Loucy (cell line): ENCODE measurements around the gene RPS6KA3.

Experiments
- H2AFZ ChIP-seq: fragments of 200-600 bp; sonication (generic); 2 replicates; pipeline ENCODE4 v1.6.0; 2016; ENCODE audit warnings: antibody characterized with exemption, mild to moderate bottlenecking, low read length, moderate library complexity
- H3F3A ChIP-seq: fragments of 200-600 bp; 2 replicates; pipeline ENCODE4 v1.6.0; 2016; ENCODE audit warnings: antibody characterized with exemption, low read depth, mild to moderate bottlenecking
- H3K27me3 ChIP-seq: fragments of 200-600 bp; sonication (generic); 2 replicates; pipeline ENCODE4 v1.6.1; 2014; ENCODE audit warnings: low read length, mild to moderate bottlenecking; ENCODE audit not compliant: insufficient read depth, poor library complexity, severe bottlenecking
- H3K36me3 ChIP-seq: fragments of 200-600 bp; sonication (generic); 2 replicates; pipeline ENCODE4 v1.6.1; 2016; ENCODE audit warnings: low read length; ENCODE audit not compliant: insufficient read depth
- H3K4me1 ChIP-seq: fragments of 200-600 bp; sonication (generic); 2 replicates; pipeline ENCODE4 v1.5.1; 2014; ENCODE audit warnings: low read length, mild to moderate bottlenecking; ENCODE audit not compliant: insufficient read depth, poor library complexity, severe bottlenecking
- H3K4me2 ChIP-seq: fragments of 200-600 bp; sonication (generic); 2 replicates; pipeline ENCODE4 v1.6.0; 2014; ENCODE audit warnings: antibody characterized with exemption, low read length, low read depth, mild to moderate bottlenecking; ENCODE audit not compliant: poor library complexity, severe bottlenecking
- H3K4me3 ChIP-seq: fragments of 200-600 bp; sonication (generic); 2 replicates; pipeline ENCODE4 v1.5.1; 2014; ENCODE audit warnings: low read length, mild to moderate bottlenecking, mixed read lengths; ENCODE audit not compliant: poor library complexity, severe bottlenecking
- H3K79me2 ChIP-seq: fragments of 200-600 bp; sonication (generic); 2 replicates; pipeline ENCODE4 v1.6.1; 2014; ENCODE audit warnings: low read length; ENCODE audit not compliant: insufficient read depth
- H3K9ac ChIP-seq: fragments of 200-600 bp; sonication (generic); 2 replicates; pipeline ENCODE4 v1.6.0; 2014; ENCODE audit warnings: mild to moderate bottlenecking, low read depth, low read length, moderate library complexity; ENCODE audit not compliant: poor library complexity, severe bottlenecking
- H3K9me2 ChIP-seq: fragments of 200-600 bp; sonication (generic); replicated peaks from 2 replicates; pipeline ENCODE4 v1.6.1; 2016; ENCODE audit warnings: low read depth, low read length, mixed read lengths
- H3K9me3 ChIP-seq: fragments of 200-600 bp; sonication (generic); 2 replicates; pipeline ENCODE4 v1.6.1; 2014; ENCODE audit warnings: mild to moderate bottlenecking, antibody characterized with exemption, low read length, low read depth; ENCODE audit not compliant: insufficient read depth
- H4K20me1 ChIP-seq: fragments of 200-600 bp; sonication (generic); 2 replicates; pipeline ENCODE4 v1.6.0; 2014; ENCODE audit warnings: antibody characterized with exemption, low read length, mild to moderate bottlenecking; ENCODE audit not compliant: insufficient read depth, poor library complexity, severe bottlenecking
- CTCF ChIP-seq: fragments of 200-600 bp; sonication (generic); conservative IDR thresholded peaks from 2 replicates; pipeline ENCODE4 v1.5.1; 2014; ENCODE audit warnings: mild to moderate bottlenecking, antibody characterized with exemption, low read length
- EZH2phosphoT487 ChIP-seq: fragments of 200-600 bp; IDR thresholded peaks from 2 replicates; pipeline ENCODE4 v1.6.1; 2018; ENCODE audit warnings: antibody characterized with exemption, mild to moderate bottlenecking, moderate library complexity, borderline replicate concordance

The RPS6KA3 gene

GRCh38 chrX:20271186-20271585 is 4.5 kb upstream of the RPS6KA3 start:
- Histone ChIP-seq H3K4me3 (no peak overlapping the region), H2AFZ (no peak overlapping the region), H3K9ac (no peak overlapping the region), H3K4me2 (no peak overlapping the region), H3K27me3 (no peaks in the 10 kb centered on the region), H3F3A (no peaks in the 10 kb centered on the region), H3K9me3 (no peaks in the 10 kb centered on the region), H3K36me3 (no peaks in the 10 kb centered on the region), H3K79me2 (peaks cover 2% of the 10 kb centered on the region), H4K20me1 (no peaks in the 10 kb centered on the region), H3K4me1 (no peaks in the 10 kb centered on the region), H3K9me2 (no peaks in the 10 kb centered on the region)
- no peak for TF ChIP-seq EZH2phosphoT487
- TF ChIP-seq CTCF, result no peak

GRCh38 chrX:20270562-20270890 is 3.8 kb upstream of the RPS6KA3 start:
- Histone ChIP-seq H3K36me3 (no peaks in the 10 kb centered on the region), H3F3A (no peaks in the 10 kb centered on the region), H3K9ac (no peak overlapping the region), H3K4me1 (no peaks in the 10 kb centered on the region), H2AFZ (no peak overlapping the region), H3K4me2 (no peak overlapping the region), H4K20me1 (peaks cover 3% of the 10 kb centered on the region), H3K9me2 (no peaks in the 10 kb centered on the region), H3K9me3 (no peaks in the 10 kb centered on the region), H3K79me2 (peaks cover 8% of the 10 kb centered on the region), H3K27me3 (no peaks in the 10 kb centered on the region), H3K4me3 (no peak overlapping the region)
- no peak for TF ChIP-seq EZH2phosphoT487
- no peak for TF ChIP-seq CTCF

GRCh38 chrX:20269848-20270561 is 3.3 kb upstream of the RPS6KA3 start:
- no peak overlapping the region for H2AFZ ChIP-seq
- peaks cover 8% of the 10 kb centered on the region for H4K20me1 ChIP-seq
- no peak overlapping the region for H3K4me3 ChIP-seq
- no peaks in the 10 kb centered on the region for H3K4me1 ChIP-seq
- TF ChIP-seq CTCF (no peak), EZH2phosphoT487 (no peak)
- H3K9ac ChIP-seq, result no peak overlapping the region
- no peaks in the 10 kb centered on the region for H3K9me2 ChIP-seq
- no peaks in the 10 kb centered on the region for H3K36me3 ChIP-seq
- no peaks in the 10 kb centered on the region for H3F3A ChIP-seq
- no peak overlapping the region for H3K4me2 ChIP-seq
- H3K27me3 ChIP-seq, result no peaks in the 10 kb centered on the region
- H3K9me3 ChIP-seq, result no peaks in the 10 kb centered on the region
- H3K79me2 ChIP-seq, result peaks cover 13% of the 10 kb centered on the region
